Right lobe of liver (tissue), 4 donors: ENCODE results near the gene XAB2.

Source experiments
- CTCF ChIP-seq, 4 donors: fragments of 200-600 bp in 3 of 4; fragments of 450-650 bp in 1 of 4; IDR thresholded peaks; one replicate each; pipeline versions ENCODE4 v1.5.1 to v1.8.0; 2016 to 2022; ENCODE audit warnings: antibody characterized with exemption in 4 of 4, mild to moderate bottlenecking in 2 of 4
- POLR2A ChIP-seq: fragments of 450-650 bp; IDR thresholded peaks from one replicate; pipeline ENCODE4 v1.6.1; 2017; ENCODE audit warnings: antibody characterized with exemption, mild to moderate bottlenecking
- donor health status: DM: no; HTN: no; CAD: no.
- donor health status: DM: no; HTN: no; CAD: no.
- donor health status: DM: no; HTN: yes; CAD: no.

- TF ChIP-seq POLR2A = no peak
- TF ChIP-seq CTCF (IDR thresholded peaks at IDR 0.05) = no peak
These were observed 33.3 kb upstream of the XAB2 start for GRCh38 chr19:7662657-7663056.
